Measurements from ENCODE around the gene CYLD. TPM values are rescaled to one million over a fixed set of nuclear protein-coding genes. Genes with fewer than 3 reads are reported as not detected.

Gene CYLD
- total RNA-seq, 1 experiment from 2014 or later: 11.9 TPM

DNA sequence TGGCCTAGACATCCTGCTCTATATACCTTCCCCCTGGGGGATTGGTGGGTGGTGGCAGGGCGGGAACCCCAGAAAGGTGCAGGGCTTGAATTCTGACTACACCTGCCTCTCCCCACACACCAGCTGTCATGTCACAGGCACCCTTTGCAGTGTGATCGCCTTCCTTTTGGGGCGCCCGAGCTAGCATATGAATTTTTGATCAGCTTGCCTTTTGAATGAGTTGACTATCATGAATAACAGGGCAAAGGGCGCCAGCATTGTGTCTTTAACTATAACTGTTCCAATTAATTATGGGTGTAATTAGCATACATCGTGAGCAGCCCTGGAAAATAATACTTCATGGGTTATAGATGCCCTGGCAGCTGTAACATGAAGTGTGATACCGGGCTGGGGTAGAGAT lies 72.7 kb downstream of the CYLD start:
- Histone ChIP-seq H3K4me1 (ENCODE audit: control insufficient read depth in 1 of 2, insufficient read depth in 2 of 2, low read length in 2 of 2) (no peaks in the 10 kb centered on the region), H3K4me3 (replicated peaks in 1 of 2; ENCODE audit: low read depth in 1 of 2, low read length in 2 of 2) (no peak overlapping the region), H4K20me1 (ENCODE audit: insufficient read depth) (no peaks in the 10 kb centered on the region), H3K27ac (ENCODE audit: low read depth, low read length) (no peak overlapping the region), H2AFZ (ENCODE audit: low read depth, low read length, poor library complexity, severe bottlenecking) (no peak overlapping the region), H3K36me3 (ENCODE audit: control insufficient read depth in 1 of 2, insufficient read depth in 2 of 2, low read length in 2 of 2) (no peaks in the 10 kb centered on the region), H3K79me2 (ENCODE audit: insufficient read depth, low read length) (no peaks in the 10 kb centered on the region), H3K9me3 (ENCODE audit: control insufficient read depth in 1 of 2, insufficient read depth in 1 of 2, low read depth in 1 of 2, low read length in 2 of 2) (no peaks in the 10 kb centered on the region), H3K4me2 (ENCODE audit: low read length) (no peak overlapping the region), H3K27me3 (ENCODE audit: insufficient read depth, low read length) (no peaks in the 10 kb centered on the region), H3K9me2 (ENCODE audit: insufficient read depth) (no peaks in the 10 kb centered on the region), H3K9ac (ENCODE audit: low read length) (no peak overlapping the region)
- intact Hi-C loops (cut with micrococcal nuclease): no loop called here
- ChIA-PET CTCF (interaction anchor here (1.6 kb wide), 1 partner anchor 8 kb away, joined by 18 read pairs; no protein-coding TSS in a partner anchor), POLR2A (no interaction called here), RAD21 (ENCODE audit: low non-redundant PET in 1 of 2, low total read pairs in 2 of 2, uncharacterized antibody in 2 of 2, unreplicated experiment in 2 of 2) (no interaction called here)
- ATAC-seq (no peak), DNase-seq (ENCODE audit: low read depth, low spot score) (no peak)
- TF ChIP-seq ATF3 (IDR thresholded peaks at IDR 0.05) (no peak), SRF (IDR thresholded peaks at IDR 0.05; ENCODE audit: low read depth) (no peak), RAD21 (IDR thresholded peaks at IDR 0.05; ENCODE audit: low read depth) (no peak), FOSL1 (IDR thresholded peaks at IDR 0.05; ENCODE audit: low read depth) (no peak), SP1 (IDR thresholded peaks at IDR 0.05; ENCODE audit: low read depth) (no peak), JUND (IDR thresholded peaks at IDR 0.05) (no peak), EZH2 (IDR thresholded peaks at IDR 0.05) (no peak), POLR2A (IDR thresholded peaks at IDR 0.05; ENCODE audit: borderline replicate concordance, extremely low read depth, insufficient read depth, insufficient read length) (no peak), YY1 (IDR thresholded peaks at IDR 0.05; ENCODE audit: extremely low read depth, insufficient replicate concordance, low read depth, low read length) (no peak), ZFX (IDR thresholded peaks at IDR 0.05) (no peak), TCF7L2 (IDR thresholded peaks at IDR 0.05; ENCODE audit: borderline replicate concordance, extremely low read depth, insufficient read depth, insufficient read length) (no peak), ZNF274 (IDR thresholded peaks at IDR 0.05; ENCODE audit: low read depth, low read length) (no peak), POLR2AphosphoS5 (IDR thresholded peaks at IDR 0.05; ENCODE audit: low read depth, low read length) (no peak), EGR1 (IDR thresholded peaks at IDR 0.05; ENCODE audit: low read depth) (no peak), SIN3A (IDR thresholded peaks at IDR 0.05; ENCODE audit: low read depth) (no peak), ELF1 (IDR thresholded peaks at IDR 0.05; ENCODE audit: borderline replicate concordance, low read depth) (no peak)
- TF ChIP-seq, protein P1, sequence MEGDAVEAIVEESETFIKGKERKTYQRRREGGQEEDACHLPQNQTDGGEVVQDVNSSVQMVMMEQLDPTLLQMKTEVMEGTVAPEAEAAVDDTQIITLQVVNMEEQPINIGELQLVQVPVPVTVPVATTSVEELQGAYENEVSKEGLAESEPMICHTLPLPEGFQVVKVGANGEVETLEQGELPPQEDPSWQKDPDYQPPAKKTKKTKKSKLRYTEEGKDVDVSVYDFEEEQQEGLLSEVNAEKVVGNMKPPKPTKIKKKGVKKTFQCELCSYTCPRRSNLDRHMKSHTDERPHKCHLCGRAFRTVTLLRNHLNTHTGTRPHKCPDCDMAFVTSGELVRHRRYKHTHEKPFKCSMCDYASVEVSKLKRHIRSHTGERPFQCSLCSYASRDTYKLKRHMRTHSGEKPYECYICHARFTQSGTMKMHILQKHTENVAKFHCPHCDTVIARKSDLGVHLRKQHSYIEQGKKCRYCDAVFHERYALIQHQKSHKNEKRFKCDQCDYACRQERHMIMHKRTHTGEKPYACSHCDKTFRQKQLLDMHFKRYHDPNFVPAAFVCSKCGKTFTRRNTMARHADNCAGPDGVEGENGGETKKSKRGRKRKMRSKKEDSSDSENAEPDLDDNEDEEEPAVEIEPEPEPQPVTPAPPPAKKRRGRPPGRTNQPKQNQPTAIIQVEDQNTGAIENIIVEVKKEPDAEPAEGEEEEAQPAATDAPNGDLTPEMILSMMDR (IDR thresholded peaks at IDR 0.05 in 2 of 3, conservative IDR thresholded peaks at IDR 0.05 in 1 of 3; ENCODE audit: borderline replicate concordance in 1 of 3, insufficient read depth in 1 of 3, low read depth in 2 of 3, low read length in 2 of 3): no peak
- TF ChIP-seq, protein P2, sequence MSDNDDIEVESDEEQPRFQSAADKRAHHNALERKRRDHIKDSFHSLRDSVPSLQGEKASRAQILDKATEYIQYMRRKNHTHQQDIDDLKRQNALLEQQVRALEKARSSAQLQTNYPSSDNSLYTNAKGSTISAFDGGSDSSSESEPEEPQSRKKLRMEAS (IDR thresholded peaks at IDR 0.05): no peak
- BruUV-seq (replicated peaks): no TSS peak
